ENCODE results near the gene GALNT16.
"Not testable (repeated sequence)": the region's sequence is repeated elsewhere in the genome, so short reads cannot be mapped to it uniquely, and the experiment has no call there.

The GALNT16 gene

DNA sequence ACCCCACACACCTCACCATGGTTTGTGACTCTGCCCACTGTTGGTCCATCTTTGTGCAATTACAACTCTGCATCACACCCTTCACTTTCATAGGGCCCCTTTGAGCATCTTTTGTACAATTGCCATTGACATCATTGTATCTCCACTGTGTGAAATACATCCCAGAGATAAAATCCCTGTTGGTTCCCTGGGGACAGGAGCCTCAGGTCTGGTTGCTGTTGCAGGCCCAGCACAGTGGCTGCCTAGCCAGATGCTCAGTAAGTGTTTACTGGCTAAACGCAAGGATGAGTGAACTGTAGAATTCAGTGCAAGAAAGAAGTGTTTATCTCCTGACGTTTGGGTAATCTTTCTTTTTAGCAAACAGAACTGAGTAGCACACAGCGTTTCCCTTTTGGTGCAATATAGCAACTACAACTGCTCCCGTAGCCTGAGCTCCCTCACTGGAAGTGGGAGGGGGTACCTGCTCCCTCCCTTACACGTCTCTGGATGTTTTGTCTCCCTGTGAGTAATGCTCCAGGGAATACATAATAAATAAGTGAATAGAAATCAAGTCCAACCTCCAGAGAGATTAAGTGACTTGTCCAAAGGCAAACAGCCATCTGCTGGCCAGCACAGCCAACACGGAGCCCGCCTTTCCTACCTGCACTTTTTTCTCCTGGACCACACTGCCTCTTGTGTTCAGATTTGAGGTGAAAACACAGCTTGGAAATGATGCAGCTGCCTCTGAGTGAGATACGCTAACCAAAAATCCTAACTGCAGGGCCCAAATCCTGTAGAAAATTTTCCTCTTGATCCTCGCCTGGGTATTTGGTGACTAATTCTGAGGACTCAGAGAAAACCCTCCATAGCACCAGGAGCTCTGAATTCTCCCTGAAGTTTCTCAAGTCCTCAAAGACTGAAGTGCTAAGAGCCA is 27.4 kb downstream of the GALNT16 start:
- DNase-seq, result no peak

DNA sequence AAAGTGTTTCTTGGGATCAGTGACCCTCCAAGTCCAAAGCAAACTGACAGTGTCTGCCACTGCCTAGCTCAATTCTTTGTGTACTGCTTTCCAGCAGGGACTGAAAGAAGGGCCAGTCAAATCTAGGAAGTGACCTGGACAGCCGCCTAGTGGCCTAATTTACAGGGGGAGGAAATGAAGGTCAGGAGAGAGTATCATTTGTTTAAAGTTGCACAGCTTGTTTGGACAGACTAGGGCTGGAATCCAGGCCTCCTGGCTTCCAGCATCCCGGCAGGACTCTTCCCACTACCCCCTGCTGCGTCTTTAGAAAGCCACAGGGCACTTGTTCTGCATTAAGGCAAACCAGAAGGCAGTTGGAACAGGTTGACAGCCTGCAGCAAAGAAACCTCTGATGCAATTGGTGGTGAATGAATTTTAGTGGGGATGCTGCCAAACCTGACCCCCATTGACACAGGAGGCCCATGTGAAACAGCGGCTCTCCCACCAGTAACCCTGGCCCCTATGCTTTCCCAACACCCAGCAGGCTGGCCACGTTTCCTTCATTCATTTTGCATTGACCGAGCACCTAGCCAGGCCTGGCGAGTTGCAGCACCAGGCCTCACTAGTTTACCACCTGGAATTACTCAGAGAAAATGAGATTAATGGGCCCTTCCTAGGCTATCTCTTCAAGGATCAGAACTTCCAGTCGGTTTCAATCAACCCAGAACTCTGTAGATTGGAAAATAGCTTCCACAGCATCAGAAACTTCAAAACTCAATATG is 28.2 kb downstream of the GALNT16 start:
- no peak for DNase-seq

DNA sequence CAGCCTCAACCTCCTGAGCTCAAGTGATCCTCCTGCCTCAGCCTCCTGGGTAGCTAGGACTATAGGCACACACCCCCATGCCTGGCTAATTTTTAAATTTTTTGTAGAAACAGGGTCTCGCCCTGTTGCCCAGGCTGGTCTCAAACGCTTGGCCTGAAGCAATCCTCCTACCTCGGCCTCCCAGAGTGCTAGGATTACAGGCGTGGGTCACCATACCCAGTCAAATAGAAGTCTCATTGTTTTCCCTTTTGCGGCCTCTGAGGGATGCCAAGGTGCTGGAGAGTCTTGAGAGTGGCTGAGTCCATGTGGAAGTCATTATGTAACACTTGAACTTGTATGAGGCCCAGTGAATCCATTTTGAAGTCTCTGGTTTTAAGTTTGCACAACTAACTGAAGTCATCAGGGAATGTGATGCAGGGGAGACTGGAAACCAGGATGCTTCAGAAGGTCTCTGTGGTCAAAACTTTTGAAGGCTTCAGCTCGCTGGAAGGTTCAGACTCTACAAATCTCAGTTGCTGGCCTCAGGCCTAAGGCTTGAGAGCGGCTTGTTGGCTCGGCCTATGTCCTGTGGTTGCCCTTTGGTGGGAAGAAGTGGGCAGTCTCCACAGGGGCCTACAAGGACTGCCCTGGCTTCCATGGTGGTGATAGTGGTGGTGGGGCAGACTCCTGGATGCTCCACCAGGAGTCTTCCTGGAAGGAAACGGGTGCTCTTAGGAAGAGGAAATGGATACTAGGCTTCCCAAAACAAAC is 29.2 kb downstream of the GALNT16 start:
- no peak for DNase-seq

DNA sequence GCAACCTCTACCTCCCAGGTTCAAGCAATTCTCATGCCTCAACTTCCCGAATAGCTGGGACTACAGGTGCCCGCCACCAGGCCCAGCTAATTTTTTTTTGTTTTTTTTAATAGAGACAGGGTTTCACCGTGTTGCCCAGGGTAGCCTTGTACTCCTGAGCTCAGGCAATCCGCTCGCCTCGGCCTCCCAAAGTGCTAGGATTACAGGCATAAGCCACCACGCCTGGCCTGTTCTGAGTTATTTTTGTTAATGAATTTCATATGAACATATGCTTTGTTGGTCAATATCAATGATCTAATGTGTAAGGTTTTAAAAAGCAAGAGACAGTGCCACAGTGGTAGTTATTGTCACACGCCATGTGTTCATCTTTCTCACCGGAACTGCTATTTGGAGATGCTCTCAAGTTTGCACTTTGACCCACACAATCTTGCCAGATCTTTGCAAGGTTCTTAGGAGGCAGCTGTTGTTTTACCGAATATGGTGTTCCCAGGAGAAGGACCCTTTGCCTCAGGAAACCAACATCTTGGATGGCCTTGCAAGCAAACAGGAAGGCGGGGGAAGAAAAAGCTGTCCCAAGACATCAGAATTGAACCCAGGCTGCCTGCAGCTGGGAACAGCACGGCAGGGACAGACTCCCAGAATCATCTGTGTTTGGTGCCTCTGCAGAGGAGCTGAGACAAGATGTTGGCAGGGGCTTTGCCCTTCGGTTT is 30.0 kb downstream of the GALNT16 start:
- no peak for DNase-seq

DNA sequence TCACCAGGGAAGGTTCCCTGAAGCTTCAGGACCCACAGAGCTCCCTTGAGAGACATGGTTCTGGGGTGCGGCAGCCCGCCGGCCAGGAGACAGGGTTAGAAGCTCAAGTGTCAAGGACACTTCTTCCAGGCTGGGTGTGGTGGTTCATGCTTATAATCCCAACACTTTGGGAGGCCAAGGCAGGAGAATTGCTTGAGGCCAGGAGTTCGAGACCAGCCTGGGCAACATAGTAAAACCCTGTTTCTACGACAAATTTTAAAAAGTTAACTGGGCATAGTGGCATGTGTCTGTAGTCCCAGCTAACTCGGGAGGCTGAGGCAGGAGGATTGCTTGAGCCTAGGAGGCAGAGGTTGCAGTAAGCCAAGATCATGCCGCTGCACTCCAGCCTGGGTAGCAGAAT is 30.9 kb downstream of the GALNT16 start:
- not testable (repeated sequence) for DNase-seq

- DNase-seq, result no peak
These were observed 31.4 kb downstream of the GALNT16 start for GRCh38 chr14:69291396-69291795.

GRCh38 chr14:69291891-69292561 is 32.1 kb downstream of the GALNT16 start:
- DNase-seq, result no peak

DNA sequence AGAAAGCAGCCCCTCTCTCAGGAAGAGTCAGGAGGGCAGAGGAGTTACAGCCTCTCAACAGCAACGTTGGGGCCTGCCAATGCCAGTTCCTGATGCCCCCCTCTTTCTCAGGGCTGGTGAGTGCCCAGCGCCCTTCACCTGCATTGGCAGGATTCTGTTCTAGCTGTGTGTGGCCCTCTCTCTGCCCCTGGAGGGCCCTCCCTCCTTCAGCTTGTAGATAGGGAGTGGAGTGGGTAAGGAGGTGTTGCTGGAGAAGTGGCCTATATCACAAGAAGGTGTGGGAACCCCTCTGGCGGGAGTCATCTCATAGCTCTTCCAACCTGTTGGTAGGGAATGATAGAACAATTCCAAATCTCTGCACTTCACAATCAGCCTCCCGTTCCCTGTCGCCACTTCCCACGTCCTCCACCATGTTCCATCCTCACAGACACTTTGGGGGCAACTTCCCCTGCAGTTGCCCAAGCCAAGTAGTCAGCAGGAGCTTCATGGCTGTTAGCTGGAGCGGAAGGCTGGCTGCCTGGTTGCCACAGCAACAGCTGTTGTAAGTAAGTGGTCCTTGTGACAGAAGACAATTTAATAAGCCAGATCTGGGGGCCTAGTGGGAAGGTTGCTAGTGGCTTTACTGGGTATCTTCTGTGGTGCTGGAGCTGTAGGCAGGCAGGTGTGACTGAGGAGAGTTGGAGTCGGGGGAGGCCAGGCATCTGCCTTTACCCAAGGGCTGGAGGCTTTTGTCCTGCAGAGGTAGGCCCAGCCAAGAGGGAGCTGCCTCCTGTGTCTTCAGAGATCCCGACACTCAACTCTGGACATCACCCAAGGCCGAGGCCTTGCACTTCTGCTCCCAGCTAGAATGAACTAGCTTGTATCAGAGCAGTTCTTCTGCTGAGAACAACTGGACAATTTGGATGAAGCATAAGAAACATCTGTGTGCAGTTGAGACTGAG is 38.4 kb downstream of the GALNT16 start:
- DNase-seq, result no peak

- DNase-seq, result no peak
These were observed 39.5 kb downstream of the GALNT16 start for GRCh38 chr14:69299286-69300035.

DNA sequence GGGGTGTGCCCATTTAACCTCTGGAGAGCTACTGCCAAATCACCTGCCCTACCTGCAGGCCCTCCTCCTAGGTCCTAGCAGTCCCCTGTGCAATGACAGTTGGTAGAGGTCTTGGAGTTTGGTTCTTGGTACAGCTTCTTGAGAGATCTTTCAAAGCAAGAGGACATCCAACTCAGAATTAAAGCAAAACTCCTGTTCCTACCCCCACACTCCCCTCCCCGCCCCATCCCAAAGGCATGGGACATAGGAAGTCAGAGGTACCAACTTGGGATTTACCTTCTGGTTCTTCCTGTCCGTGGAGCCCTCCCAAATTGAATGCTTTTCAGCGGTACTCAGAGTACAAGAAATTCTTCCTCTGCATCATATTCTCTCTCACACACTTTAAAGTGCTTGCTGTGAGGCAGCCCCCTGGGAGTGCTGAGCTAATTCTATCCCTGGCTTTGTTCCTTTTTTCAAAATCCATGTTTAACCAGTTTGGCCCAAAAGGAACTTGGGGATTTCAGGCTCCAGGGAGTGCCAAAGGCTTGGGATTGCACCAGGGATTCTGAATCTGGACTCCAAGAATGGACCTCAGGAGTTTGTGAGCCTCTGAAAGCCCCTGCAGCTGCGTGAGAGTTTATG is 40.8 kb downstream of the GALNT16 start:
- DNase-seq, result no peak

GRCh38 chr14:69303086-69303485 is 43.1 kb downstream of the GALNT16 start:
- DNase-seq, result no peak

DNA sequence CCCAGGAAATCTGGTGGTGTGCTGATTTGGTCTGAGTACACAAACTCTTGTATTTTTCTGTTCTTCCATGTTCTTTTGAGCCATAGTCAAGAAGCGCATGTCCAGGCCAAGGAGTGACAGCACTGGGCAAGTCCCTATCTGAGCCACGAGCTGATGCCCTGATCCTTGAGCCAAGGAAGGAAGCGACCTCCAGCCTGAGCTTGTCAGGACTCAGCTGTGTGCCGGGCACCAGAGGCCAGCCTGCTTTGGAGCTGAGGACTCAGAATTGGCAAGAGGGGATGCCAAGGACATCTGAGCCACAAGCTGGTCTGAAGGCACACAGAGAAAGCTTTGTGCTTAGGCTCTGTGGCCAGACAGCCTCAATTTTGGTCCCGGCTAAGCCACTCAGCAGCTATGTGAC is 52.6 kb downstream of the GALNT16 start:
- DNase-seq, result peak; percentile 16

- DNase-seq, result peak; percentile 10
These were observed 53.2 kb downstream of the GALNT16 start for GRCh38 chr14:69313176-69313575.

- DNase-seq, result peak; percentile 1
These were observed 54.4 kb downstream of the GALNT16 start for GRCh38 chr14:69314327-69314726.

DNA sequence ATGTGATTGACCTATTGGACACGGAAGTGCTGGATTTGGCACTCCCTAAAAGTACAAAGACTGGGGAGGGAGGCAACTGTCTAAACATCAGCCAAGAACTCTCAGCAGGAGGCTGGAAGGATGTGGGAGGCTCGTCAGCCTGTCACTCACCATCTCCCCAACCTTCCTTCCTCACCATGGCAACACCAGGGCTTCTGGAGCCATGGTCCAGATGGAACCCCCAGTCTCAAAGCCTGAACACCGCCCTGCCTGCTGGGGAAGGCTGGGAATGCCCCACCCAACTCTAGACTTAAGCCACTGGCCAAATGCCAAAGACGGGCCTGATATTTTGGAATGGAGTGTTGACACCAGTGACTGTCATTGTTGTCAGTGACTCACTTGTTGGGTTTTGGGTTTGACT is 55.3 kb downstream of the GALNT16 start:
- peak; percentile 13 for DNase-seq

DNA sequence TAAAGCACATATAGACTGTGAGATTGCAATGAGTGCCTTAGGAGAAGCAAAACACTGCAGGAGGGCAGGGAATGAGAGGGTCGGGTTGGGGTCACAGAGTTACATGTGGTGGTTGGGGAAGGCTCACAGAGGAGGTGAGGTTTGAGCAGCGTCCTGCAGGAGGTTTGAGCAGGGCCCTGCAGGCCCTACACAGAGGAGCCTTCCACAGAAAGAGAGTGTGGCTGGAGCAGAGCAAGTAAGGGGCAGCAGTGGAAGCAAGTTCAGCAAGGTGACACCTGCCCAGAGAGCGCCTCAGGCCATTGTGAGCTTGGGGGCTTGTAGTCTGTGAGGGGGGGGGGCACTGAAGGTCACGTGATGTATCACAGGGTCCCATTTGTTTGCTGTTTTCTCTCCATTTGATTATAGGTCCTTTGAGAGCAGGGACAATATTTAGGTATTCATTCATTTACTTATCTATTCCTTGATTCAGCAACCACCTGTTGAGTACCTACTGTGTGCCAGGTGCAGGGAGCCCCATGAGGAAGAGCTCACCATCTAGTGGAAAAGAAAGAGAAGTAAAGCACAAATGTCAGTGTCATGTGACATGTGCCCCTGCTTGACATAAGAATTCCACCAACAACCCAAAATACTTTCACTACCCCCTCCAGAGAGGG is 56.6 kb downstream of the GALNT16 start:
- DNase-seq, result no peak

- peak; percentile 71 for DNase-seq
These were observed 57.3 kb downstream of the GALNT16 start for GRCh38 chr14:69317102-69317755.

- DNase-seq, result no peak
These were observed 57.8 kb downstream of the GALNT16 start for GRCh38 chr14:69317780-69318179.
